IPS DF 6.9 (cell line): Measurements from ENCODE around the gene NEK5.
A peak's percentile ranks its signal among the peaks of the same experiment; 100 is the strongest.
"Not testable (repeated sequence)": the region's sequence is repeated elsewhere in the genome, so short reads cannot be mapped to it uniquely, and the experiment has no call there.

Experiments used
- DNase-seq: peaks from one replicate; pipeline ENCODE4 v3.0.0-alpha.2; 2013; ENCODE audit warnings: low read depth, low spot score
- H3K27ac ChIP-seq: one replicate; pipeline ENCODE4 v1.5.1; 2013; ENCODE audit warnings: low read length, control low read depth
- H3K27me3 ChIP-seq: 2 replicates; pipeline ENCODE4 v1.6.1; 2013; ENCODE audit warnings: mild to moderate bottlenecking, low read length; ENCODE audit not compliant: control insufficient read depth, insufficient read depth
- H3K36me3 ChIP-seq: 2 replicates; pipeline ENCODE4 v1.6.1; 2013; ENCODE audit warnings: low read length; ENCODE audit not compliant: control insufficient read depth, insufficient read depth
- H3K4me1 ChIP-seq: 2 replicates; pipeline ENCODE4 v1.6.1; 2013; ENCODE audit warnings: low read length; ENCODE audit not compliant: control insufficient read depth, insufficient read depth
- H3K4me3 ChIP-seq: 2 replicates; pipeline ENCODE4 v1.5.1; 2013; ENCODE audit warnings: mild to moderate bottlenecking, low read length
- H3K9me3 ChIP-seq: 2 replicates; pipeline ENCODE4 v1.6.1; 2013; ENCODE audit warnings: low read length, inconsistent platforms; ENCODE audit not compliant: control insufficient read depth, insufficient read depth
- WGBS: extraction: QIAGEN DNeasy Blood & Tissue Kit; methylation state at CpG from one replicate; pipeline ENCODE4 v1.1.7; 2013; ENCODE audit warnings: mixed read lengths, missing lambda C conversion rate; ENCODE audit not compliant: insufficient read length, insufficient coverage; 5-methylcytosine and 5-hydroxymethylcytosine counted together

The NEK5 gene

GRCh38 chr13:52163878-52164277, 35.0 kb upstream of the NEK5 start:
- H3K27me3 ChIP-seq, DNase-seq, H3K4me3 ChIP-seq, H3K4me1 ChIP-seq, H3K27ac ChIP-seq, H3K9me3 ChIP-seq, H3K36me3 ChIP-seq: not testable (repeated sequence)
- WGBS: no CpG with 5 or more reads among the region's 3 CpGs

- Histone ChIP-seq H3K4me3 (no peak overlapping the region), H3K27me3 (no peaks in the 10 kb centered on the region), H3K36me3 (no peaks in the 10 kb centered on the region), H3K9me3 (no peaks in the 10 kb centered on the region), H3K4me1 (peaks cover 2% of the 10 kb centered on the region; the same call in 1 of the 2 replicates), H3K27ac (no peak overlapping the region)
- no peak for DNase-seq
- no CpG with 5 or more reads among the region's 5 CpGs for WGBS
Observed at GRCh38 chr13:52162279-52163101, 33.6 kb upstream of the NEK5 start.

DNA sequence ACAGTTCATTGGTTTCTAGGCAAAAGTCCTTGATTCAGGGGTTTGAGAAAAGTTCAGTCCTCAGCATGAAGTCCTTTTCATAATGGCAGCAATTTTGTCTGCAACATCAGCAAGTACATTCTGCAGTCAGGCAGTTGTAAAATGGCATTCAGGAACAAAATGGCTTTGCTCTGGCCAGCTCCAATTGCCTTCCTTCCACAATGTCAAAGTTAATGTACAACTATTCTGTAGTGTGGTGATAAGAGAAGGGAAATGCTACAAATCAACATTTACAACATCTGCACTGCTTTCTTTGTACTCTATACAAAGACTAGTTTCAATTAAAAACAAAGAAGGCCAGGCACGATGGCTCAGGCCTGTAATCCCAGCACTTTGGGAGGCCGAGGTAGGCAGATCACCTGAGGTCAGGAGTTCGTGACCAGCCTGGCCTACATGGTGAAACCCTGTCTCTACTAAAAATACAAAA, 32.3 kb upstream of the NEK5 start:
- H3K27ac ChIP-seq: no peak overlapping the region
- WGBS: no CpG with 5 or more reads among the region's 3 CpGs
- DNase-seq: no peak
- no peak overlapping the region for H3K4me3 ChIP-seq
- H3K9me3 ChIP-seq: no peaks in the 10 kb centered on the region
- peaks cover 2% of the 10 kb centered on the region; the same call in 1 of the 2 replicates for H3K4me1 ChIP-seq
- H3K27me3 ChIP-seq: no peaks in the 10 kb centered on the region
- no peaks in the 10 kb centered on the region for H3K36me3 ChIP-seq

DNA sequence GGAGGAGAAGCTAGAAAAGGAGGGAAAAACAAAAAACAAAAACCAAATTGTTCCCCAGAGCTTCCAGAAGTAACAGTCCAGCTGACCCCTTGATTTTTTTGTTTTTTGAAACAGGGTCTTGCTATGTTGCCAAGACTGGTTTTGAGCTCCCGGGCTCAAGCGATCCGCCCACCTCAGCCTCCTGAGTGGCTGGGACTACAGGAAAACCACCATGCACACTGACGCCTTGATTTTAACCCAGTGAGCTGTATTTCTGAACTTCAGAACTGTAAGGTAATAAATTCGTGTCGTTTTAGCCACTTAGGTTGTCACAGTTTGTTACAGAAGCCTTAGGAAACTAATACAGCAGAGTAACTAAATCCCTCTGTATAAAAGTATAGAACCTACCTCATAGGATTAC, 31.6 kb upstream of the NEK5 start:
- no peak overlapping the region for H3K4me3 ChIP-seq
- DNase-seq: no peak
- no CpG with 5 or more reads among the region's 6 CpGs for WGBS
- no peaks in the 10 kb centered on the region for H3K27me3 ChIP-seq
- no peaks in the 10 kb centered on the region for H3K9me3 ChIP-seq
- no peak overlapping the region for H3K27ac ChIP-seq
- no peaks in the 10 kb centered on the region for H3K36me3 ChIP-seq
- peaks cover 2% of the 10 kb centered on the region; the same call in 1 of the 2 replicates for H3K4me1 ChIP-seq

DNA sequence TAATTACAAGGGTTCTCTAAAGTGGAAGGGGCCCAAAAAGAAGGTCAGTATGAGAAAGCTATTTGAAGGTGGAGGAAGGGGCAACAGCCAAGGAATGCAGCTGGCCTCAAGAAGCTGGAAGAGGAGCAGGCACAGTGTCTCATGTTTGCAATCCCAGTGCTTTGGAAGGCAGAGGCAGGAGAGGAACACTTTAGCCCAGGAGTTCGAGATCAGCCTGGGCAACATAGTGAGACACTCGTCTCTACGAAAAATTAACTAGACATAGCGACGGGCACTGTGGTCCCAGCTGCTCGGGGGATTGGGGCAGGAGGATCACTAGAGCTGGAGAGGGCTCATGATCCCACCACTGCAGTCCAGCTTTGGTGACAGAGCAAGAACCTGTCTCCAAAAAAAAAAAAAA, 31.2 kb upstream of the NEK5 start:
- H3K36me3 ChIP-seq: no peaks in the 10 kb centered on the region
- no CpG with 5 or more reads among the region's 6 CpGs for WGBS
- no peak overlapping the region for H3K4me3 ChIP-seq
- no peak for DNase-seq
- H3K27me3 ChIP-seq: no peaks in the 10 kb centered on the region
- H3K27ac ChIP-seq: no peak overlapping the region
- H3K9me3 ChIP-seq: no peaks in the 10 kb centered on the region
- H3K4me1 ChIP-seq: peaks cover 2% of the 10 kb centered on the region; the same call in 1 of the 2 replicates

DNA sequence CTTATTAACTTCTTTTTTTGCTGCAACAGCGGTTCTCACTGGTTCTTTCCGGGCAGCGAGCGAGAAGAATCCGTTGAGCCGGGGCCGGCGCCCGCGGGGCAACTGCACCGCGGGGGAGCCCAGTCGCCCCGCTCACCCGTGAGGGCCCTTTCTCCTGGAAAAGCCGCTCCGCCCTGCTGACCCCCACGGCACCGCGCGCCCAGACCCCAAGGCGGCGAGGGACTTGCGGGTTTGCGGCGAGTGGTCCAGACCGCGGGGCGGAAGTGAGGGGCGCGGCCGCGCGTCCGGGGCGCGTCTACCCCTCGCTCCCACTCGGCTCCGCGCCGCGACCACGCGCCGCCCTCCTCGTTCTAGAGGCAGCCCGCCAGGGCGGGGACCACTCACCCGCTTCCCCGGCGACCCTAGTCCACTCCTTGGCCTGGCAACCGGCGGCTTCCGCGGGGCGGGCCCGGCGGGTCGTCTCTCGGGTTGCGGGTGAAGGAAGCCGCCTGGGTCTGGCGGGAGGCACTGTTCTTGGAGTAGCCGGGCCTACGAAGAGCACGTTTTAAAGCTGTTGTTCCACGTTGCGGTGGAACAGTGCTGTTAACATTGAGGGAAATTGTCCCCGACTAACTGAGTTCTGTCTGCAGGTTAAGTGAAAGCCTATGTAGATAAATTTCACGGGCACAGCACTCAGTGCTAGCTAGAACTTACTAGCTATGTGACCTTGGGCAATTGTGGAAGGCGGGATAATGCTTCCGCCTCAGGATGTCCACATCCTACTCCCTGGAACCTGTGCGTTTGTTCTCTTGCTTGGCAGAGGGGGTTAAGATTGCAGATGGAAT, 30.5 kb upstream of the NEK5 start, which contains the start of gene NEK3:
NEK3 (minus strand) TSS at position 439 of the 824 bp plus-strand sequence. CDS start 3,406 bp downstream, outside the sequence.
- Histone ChIP-seq H3K36me3 (no peaks in the 10 kb centered on the region), H3K4me1 (peaks cover 2% of the 10 kb centered on the region; the same call in 1 of the 2 replicates), H3K27ac (no peak within 1 kb of the TSS), H3K27me3 (no peaks in the 10 kb centered on the region), H3K9me3 (no peaks in the 10 kb centered on the region), H3K4me3 (peak within 1 kb of the TSS; percentile 91)
- WGBS: no CpG with 5 or more reads among the region's 74 CpGs
- peak; percentile 31 for DNase-seq

DNA sequence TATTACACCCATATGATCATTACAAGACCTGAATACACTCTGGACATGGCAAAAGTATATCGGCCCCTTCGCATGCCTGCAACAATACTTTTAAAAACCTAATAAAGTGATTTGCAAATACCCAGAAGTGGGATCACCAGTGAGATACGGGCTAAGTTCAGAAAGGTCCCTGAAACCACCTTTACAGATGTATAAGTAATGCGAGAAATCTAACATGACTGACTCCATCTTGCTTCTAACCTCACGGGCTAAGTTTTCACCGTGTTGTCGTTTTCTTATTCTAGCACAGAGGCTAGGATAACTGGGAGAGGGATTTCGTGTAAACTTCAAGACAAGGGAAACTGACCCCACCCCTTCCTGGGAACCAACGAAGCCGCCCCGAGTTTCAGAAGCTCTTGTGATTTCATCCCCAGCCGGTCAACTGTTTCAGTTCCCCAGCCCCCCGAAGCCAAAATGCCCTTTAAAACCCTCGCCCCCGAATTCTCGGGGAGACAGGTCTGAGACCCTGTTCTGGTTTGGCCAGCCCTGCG, 29.8 kb upstream of the NEK5 start:
- H3K9me3 ChIP-seq: no peaks in the 10 kb centered on the region
- peaks cover 2% of the 10 kb centered on the region; the same call in 1 of the 2 replicates for H3K4me1 ChIP-seq
- no peaks in the 10 kb centered on the region for H3K36me3 ChIP-seq
- H3K27me3 ChIP-seq: no peaks in the 10 kb centered on the region
- no peak for DNase-seq
- WGBS: no CpG with 5 or more reads among the region's 17 CpGs
- peak overlapping the region; percentile 91 for H3K4me3 ChIP-seq
- H3K27ac ChIP-seq: no peak overlapping the region

- no peaks in the 10 kb centered on the region for H3K9me3 ChIP-seq
- WGBS: no CpG with 5 or more reads among the region's 1 CpG
- no peak for DNase-seq
- H3K36me3 ChIP-seq: no peaks in the 10 kb centered on the region
- H3K27ac ChIP-seq: no peak overlapping the region
- H3K27me3 ChIP-seq: no peaks in the 10 kb centered on the region
- no peak overlapping the region for H3K4me3 ChIP-seq
- peaks cover 2% of the 10 kb centered on the region; the same call in 1 of the 2 replicates for H3K4me1 ChIP-seq
Observed at GRCh38 chr13:52156724-52157261, 27.9 kb upstream of the NEK5 start.

- H3K9me3 ChIP-seq: no peaks in the 10 kb centered on the region
- no peak for DNase-seq
- no peak overlapping the region for H3K27ac ChIP-seq
- WGBS: no CpG with 5 or more reads among the region's 1 CpG
- no peaks in the 10 kb centered on the region; the same call in 1 of the 2 replicates for H3K36me3 ChIP-seq
- H3K4me1 ChIP-seq: peaks cover 2% of the 10 kb centered on the region; the same call in 1 of the 2 replicates
- H3K4me3 ChIP-seq: no peak overlapping the region
- H3K27me3 ChIP-seq: no peaks in the 10 kb centered on the region
Observed at GRCh38 chr13:52155177-52155576, 26.3 kb upstream of the NEK5 start.

- Histone ChIP-seq H3K27me3 (no peaks in the 10 kb centered on the region), H3K36me3 (no peaks in the 10 kb centered on the region; the same call in 1 of the 2 replicates), H3K9me3 (no peaks in the 10 kb centered on the region), H3K27ac (no peak overlapping the region), H3K4me3 (no peak overlapping the region), H3K4me1 (no peaks in the 10 kb centered on the region)
- WGBS: no CpG with 5 or more reads among the region's 1 CpG
- DNase-seq: no peak
Observed at GRCh38 chr13:52147225-52147624, 18.4 kb upstream of the NEK5 start.
